ENCODE results near the gene ITGB7. TPM values are rescaled to one million over a fixed set of nuclear protein-coding genes. Genes with fewer than 3 reads are reported as not detected.
A peak's percentile ranks its signal among the peaks of the same experiment; 100 is the strongest.

The ITGB7 gene
- total and polyA plus RNA-seq, 9 of the 15 experiments (the other 6 are each of a cell fraction or from before 2014, with no cell fraction given) = 0.06 to 2.0 (median 0.67) TPM

GRCh38 chr12:53159195-53159839 is 47.7 kb downstream of the ITGB7 start (continued):
- TF ChIP-seq HDAC1 (IDR thresholded peaks at IDR 0.05) = no peak; a peak in 2 of 4 replicates
- TF ChIP-seq TEAD2 (tag; IDR thresholded peaks at IDR 0.05) = no peak
- TF ChIP-seq ATF7 (IDR thresholded peaks at IDR 0.05) = peak; percentile 59; the same call in 1 of the 2 replicates
- no peak for TF ChIP-seq ZNF518B (CRISPR knock-in tag; IDR thresholded peaks at IDR 0.05)
- TF ChIP-seq ZNF146 (CRISPR knock-in tag; IDR thresholded peaks at IDR 0.05; ENCODE audit: unreplicated experiment) = no peak
- 0 out of 2 replicates have a peak, but pooled peaks have one; percentile 9 for TF ChIP-seq ZNF384 (IDR thresholded peaks at IDR 0.05; ENCODE audit: low read depth, low read length)
- no peak for TF ChIP-seq CBX5 (IDR thresholded peaks at IDR 0.05; ENCODE audit: borderline replicate concordance, low read depth)
- TF ChIP-seq TCFL5 (CRISPR knock-in tag; conservative IDR thresholded peaks at IDR 0.05) = no peak
- TF ChIP-seq GTF2E2 (tag; IDR thresholded peaks at IDR 0.05) = no peak
- TF ChIP-seq NR1H2 (CRISPR knock-in tag; IDR thresholded peaks at IDR 0.05) = no peak
- TF ChIP-seq HDAC2 (IDR thresholded peaks at IDR 0.05) = peak; percentile 72; the same call in 1 of the 2 replicates
- TF ChIP-seq PHB2 (IDR thresholded peaks at IDR 0.05; ENCODE audit: low read depth) = no peak; the same call in 1 of the 2 replicates
- peak; percentile 82 for TF ChIP-seq CTCFL (IDR thresholded peaks at IDR 0.05; ENCODE audit: borderline replicate concordance, insufficient read depth, low read depth, low read length, poor library complexity, severe bottlenecking)
- TF ChIP-seq ZNF274 (IDR thresholded peaks at IDR 0.05; ENCODE audit: borderline replicate concordance, low read depth, low read length) = no peak
- TF ChIP-seq DNMT1 (IDR thresholded peaks at IDR 0.05) = 0 out of 2 replicates have a peak, but pooled peaks have one; percentile 38
- TF ChIP-seq TGIF2 (CRISPR knock-in tag; IDR thresholded peaks at IDR 0.05) = no peak
- TF ChIP-seq CBX3 (IDR thresholded peaks at IDR 0.05; ENCODE audit: borderline replicate concordance in 1 of 2, low read length in 2 of 2) = peak in 1 of 2 experiments; percentile 78; a peak in 2 of 3 replicates
- no peak for TF ChIP-seq ZBTB8A (IDR thresholded peaks at IDR 0.05; ENCODE audit: partially characterized antibody)
- TF ChIP-seq, protein P1, sequence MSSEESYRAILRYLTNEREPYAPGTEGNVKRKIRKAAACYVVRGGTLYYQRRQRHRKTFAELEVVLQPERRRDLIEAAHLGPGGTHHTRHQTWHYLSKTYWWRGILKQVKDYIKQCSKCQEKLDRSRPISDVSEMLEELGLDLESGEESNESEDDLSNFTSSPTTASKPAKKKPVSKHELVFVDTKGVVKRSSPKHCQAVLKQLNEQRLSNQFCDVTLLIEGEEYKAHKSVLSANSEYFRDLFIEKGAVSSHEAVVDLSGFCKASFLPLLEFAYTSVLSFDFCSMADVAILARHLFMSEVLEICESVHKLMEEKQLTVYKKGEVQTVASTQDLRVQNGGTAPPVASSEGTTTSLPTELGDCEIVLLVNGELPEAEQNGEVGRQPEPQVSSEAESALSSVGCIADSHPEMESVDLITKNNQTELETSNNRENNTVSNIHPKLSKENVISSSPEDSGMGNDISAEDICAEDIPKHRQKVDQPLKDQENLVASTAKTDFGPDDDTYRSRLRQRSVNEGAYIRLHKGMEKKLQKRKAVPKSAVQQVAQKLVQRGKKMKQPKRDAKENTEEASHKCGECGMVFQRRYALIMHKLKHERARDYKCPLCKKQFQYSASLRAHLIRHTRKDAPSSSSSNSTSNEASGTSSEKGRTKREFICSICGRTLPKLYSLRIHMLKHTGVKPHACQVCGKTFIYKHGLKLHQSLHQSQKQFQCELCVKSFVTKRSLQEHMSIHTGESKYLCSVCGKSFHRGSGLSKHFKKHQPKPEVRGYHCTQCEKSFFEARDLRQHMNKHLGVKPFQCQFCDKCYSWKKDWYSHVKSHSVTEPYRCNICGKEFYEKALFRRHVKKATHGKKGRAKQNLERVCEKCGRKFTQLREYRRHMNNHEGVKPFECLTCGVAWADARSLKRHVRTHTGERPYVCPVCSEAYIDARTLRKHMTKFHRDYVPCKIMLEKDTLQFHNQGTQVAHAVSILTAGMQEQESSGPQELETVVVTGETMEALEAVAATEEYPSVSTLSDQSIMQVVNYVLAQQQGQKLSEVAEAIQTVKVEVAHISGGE (CRISPR knock-in tag; IDR thresholded peaks at IDR 0.05) = no peak
